Muscle layer of duodenum (tissue), 2 donors: ENCODE measurements around the gene KCNK6.

Experiments
- H3K27ac ChIP-seq: one replicate; pipeline ENCODE4 v1.7.0; 2013; ENCODE audit warnings: mild to moderate bottlenecking, low read length
- H3K27me3 ChIP-seq: one replicate; pipeline ENCODE4 v1.7.0; 2013; ENCODE audit warnings: low read depth, mild to moderate bottlenecking, control low read depth, low read length
- H3K36me3 ChIP-seq, 2 donors: one replicate each; pipeline ENCODE4 v1.7.0; 2013; ENCODE audit warnings: low read length in 2 of 2, control low read depth in 1 of 2, mild to moderate bottlenecking in 1 of 2; ENCODE audit not compliant: insufficient read depth in 2 of 2, control insufficient read depth in 1 of 2
- H3K4me1 ChIP-seq, 2 donors: one replicate each; pipeline ENCODE4 v1.7.0; 2013; ENCODE audit warnings: low read length in 2 of 2, mild to moderate bottlenecking in 2 of 2, control low read depth in 1 of 2, moderate library complexity in 1 of 2; ENCODE audit not compliant: insufficient read depth in 2 of 2, control insufficient read depth in 1 of 2
- H3K4me3 ChIP-seq, 2 donors: one replicate each; pipeline ENCODE4 v1.7.0; 2013; ENCODE audit warnings: low read length in 2 of 2, low read depth in 1 of 2, mild to moderate bottlenecking in 1 of 2
- H3K9me3 ChIP-seq, 2 donors: one replicate each; pipeline ENCODE4 v1.7.0; 2013; ENCODE audit warnings: low read length in 2 of 2, control low read depth in 1 of 2, mild to moderate bottlenecking in 1 of 2; ENCODE audit not compliant: control insufficient read depth in 1 of 2
- donor health status: healthy.

KCNK6 gene

DNA sequence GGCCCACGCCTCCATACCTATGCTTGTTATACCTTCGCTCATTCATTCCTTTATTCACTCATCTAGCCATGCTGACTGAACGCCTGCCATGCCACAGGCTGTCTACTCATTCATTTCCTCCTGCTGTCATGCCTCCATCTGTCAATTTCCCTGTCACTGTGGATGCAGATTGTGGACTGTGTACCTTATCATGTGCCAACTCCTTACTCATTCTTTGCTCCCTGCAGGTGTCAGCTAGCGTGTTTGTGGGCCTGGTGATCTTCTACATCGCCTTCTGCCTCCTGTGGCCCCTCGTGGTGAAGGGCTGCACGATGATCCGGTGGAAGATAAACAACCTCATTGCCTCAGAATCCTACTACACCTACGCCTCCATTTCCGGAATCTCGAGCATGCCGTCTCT lies 50.7 kb downstream of the KCNK6 start:
- Histone ChIP-seq H3K4me1 (peaks cover 0 to 4% of the 10 kb centered on the region in 2 donors), H3K27ac (no peak overlapping the region), H3K4me3 (no peak overlapping the region), H3K9me3 (no peaks in the 10 kb centered on the region), H3K27me3 (no peaks in the 10 kb centered on the region), H3K36me3 (peaks cover 0 to 4% of the 10 kb centered on the region in 2 donors)

DNA sequence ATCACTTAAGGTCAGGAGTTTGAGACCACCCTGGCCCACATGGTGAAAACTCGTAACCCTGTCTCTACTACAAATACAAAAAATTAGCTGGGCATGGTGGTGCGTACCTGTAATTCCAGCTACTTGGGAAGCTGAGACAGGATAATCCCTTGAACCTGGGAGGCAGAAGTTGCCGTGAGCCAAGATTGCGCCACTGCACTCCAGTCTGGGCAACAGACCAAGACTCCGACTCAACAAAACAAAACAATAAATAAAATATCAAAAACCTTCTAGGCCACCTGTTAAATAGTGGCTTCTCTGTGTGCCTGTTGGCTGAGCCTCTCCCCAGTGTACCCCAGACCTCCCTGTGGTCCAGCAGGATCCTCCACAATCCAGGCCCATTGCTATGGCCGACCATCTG lies 51.4 kb downstream of the KCNK6 start:
- Histone ChIP-seq H3K36me3 (peaks cover 0 to 4% of the 10 kb centered on the region in 2 donors), H3K4me3 (no peak overlapping the region), H3K27me3 (no peaks in the 10 kb centered on the region), H3K27ac (no peak overlapping the region), H3K4me1 (peaks cover 5 to 11% of the 10 kb centered on the region in 2 donors), H3K9me3 (no peaks in the 10 kb centered on the region)

DNA sequence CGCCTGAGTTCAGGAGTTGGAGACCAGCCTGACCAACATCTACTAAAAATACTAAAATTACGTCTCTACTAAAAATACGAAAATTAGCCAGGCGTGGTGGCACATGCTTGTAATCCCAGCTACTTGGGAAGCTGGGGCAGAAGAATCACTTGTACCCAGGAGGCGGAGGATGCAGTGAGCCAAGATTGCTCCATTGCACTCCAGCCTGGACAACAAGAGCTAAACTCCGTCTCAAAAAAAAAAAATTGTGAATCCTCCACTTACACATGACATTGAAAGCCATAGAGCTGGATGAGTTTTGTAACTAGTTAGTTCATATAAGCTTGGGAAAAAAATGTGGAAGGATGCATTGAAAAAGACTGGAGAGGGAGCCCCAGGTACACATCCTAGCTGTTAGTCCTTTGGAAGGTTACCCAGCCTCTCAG lies 54.3 kb downstream of the KCNK6 start:
- H3K27ac ChIP-seq: peak overlapping the region; percentile 85
- H3K4me1 ChIP-seq: peaks cover 9 to 25% of the 10 kb centered on the region in 2 donors
- H3K27me3 ChIP-seq: no peaks in the 10 kb centered on the region
- peak overlapping the region; percentile 80 to 89 for H3K4me3 ChIP-seq
- H3K36me3 ChIP-seq: peaks cover 0 to 10% of the 10 kb centered on the region in 2 donors
- H3K9me3 ChIP-seq: no peaks in the 10 kb centered on the region

DNA sequence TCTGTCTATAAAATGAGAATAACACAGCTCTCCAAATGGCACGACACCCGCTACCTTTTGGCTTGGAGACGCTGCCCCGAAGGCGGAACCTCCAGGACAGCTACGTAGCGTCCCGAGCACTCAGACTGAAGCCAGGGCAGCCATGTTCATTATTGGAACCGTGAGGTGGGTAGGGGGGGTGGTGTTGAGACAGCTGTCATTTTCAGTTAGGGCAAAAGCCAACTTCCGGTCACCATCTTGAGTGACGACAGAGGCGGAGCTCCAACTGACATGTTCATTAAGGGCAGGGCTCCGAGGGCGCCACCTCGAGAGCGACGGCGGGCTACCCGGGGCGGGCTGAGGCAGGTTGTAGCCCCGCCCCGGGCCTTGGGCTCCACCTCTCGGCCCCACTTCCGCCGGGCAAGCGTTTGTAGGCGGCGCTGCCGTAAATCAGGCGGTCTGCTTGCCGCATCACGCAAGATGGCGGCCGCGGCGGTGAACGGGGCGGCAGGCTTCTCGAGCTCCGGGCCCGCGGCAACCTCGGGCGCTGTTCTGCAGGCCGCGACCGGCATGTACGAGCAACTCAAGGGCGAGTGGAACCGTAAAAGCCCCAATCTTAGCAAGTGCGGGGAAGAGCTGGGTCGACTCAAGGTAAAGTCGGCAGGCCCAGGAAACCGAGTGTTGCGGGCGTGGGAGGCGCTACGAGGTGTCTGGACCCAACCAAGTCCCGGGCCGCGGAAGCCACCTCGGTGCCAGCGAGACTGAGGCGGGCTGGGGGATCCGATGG lies 54.9 kb downstream of the KCNK6 start, which contains the start of gene PSMD8:
Gene PSMD8 (plus strand): TSS at position 240 of the 766 bp plus-strand sequence. CDS start 31 bp downstream, at position 271.
- Histone ChIP-seq H3K4me1 (peaks cover 9 to 25% of the 10 kb centered on the region in 2 donors), H3K4me3 (peak within 1 kb of the TSS; percentile 89 to 91), H3K9me3 (no peaks in the 10 kb centered on the region), H3K27me3 (no peaks in the 10 kb centered on the region), H3K27ac (peak within 1 kb of the TSS; percentile 87), H3K36me3 (peaks cover 4 to 16% of the 10 kb centered on the region in 2 donors)

DNA sequence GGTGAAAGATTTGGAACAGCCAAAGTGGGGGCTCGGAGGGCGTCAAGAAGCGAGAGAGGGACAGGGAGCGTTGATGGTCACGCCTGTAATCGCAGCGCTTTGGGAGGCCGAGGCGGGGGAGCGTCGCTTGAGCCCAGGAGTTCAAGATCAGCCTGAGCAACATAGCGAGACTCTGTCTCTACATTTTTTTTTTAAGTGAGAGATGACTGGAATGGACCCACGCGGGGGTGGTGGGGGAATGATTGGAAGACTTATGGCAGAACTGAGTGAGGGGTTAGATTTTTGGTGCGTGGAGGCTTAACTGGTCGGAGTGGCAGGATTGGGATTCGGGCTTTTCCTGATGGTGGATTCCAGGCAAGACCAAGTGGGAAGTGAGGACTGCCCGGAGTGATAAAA lies 55.5 kb downstream of the KCNK6 start:
- Histone ChIP-seq H3K36me3 (peaks cover 6 to 20% of the 10 kb centered on the region in 2 donors), H3K4me1 (peaks cover 9 to 25% of the 10 kb centered on the region in 2 donors)

DNA sequence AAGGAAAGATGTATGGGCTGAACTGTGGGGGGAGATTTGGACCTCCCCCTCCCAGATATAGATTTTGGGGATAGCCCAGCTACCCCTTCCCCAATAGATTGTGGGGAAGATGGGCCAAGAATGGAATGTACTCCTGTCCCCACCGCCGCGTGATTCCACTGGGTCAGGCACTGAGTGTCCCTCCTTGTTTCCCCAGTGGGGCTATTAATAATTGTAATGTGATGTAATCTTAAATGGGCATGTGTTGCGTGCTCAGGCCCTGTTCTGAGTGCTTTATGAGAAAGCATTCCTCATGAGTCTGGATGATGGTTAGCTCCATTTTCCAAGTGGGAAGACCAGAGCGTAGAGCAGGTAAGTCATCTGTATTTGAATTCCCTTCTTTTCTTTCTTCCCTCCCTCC lies 56.1 kb downstream of the KCNK6 start:
- H3K9me3 ChIP-seq: no peaks in the 10 kb centered on the region
- H3K27ac ChIP-seq: peak overlapping the region; percentile 87
- H3K4me1 ChIP-seq: peaks cover 9 to 25% of the 10 kb centered on the region in 2 donors
- peaks cover 6 to 26% of the 10 kb centered on the region in 2 donors for H3K36me3 ChIP-seq
- peak overlapping the region; percentile 89 to 91 for H3K4me3 ChIP-seq
- H3K27me3 ChIP-seq: no peaks in the 10 kb centered on the region

More for the DNA sequence above, 55.5 kb downstream of the KCNK6 start:
- H3K9me3 ChIP-seq: no peaks in the 10 kb centered on the region
- H3K27me3 ChIP-seq: no peaks in the 10 kb centered on the region
- H3K4me3 ChIP-seq: peak overlapping the region; percentile 89 to 91
- peak overlapping the region; percentile 87 for H3K27ac ChIP-seq

DNA sequence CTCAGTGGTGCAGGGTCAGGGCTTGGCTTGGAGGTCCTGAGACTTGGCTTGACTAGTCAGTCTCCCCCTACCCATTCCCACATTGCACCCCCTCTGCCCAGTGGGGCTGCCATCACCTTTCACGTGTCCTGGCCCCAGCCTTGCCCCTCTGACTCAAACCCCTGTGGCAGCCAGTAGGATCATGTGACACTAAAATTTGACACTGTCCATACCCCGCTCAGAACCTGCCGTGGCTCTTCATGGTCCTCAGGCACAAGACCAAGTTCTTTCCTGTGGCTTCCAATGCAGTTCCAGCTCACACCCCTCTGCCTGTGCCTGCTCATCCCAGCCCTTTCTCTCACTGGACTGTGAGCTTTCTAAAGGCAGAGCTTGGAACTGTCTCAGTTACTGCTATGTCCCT lies 56.9 kb downstream of the KCNK6 start:
- H3K27me3 ChIP-seq: no peaks in the 10 kb centered on the region
- H3K4me3 ChIP-seq: no peak overlapping the region
- peaks cover 14 to 34% of the 10 kb centered on the region in 2 donors for H3K36me3 ChIP-seq
- no peaks in the 10 kb centered on the region for H3K9me3 ChIP-seq
- peaks cover 9 to 25% of the 10 kb centered on the region in 2 donors for H3K4me1 ChIP-seq
- no peak overlapping the region for H3K27ac ChIP-seq

DNA sequence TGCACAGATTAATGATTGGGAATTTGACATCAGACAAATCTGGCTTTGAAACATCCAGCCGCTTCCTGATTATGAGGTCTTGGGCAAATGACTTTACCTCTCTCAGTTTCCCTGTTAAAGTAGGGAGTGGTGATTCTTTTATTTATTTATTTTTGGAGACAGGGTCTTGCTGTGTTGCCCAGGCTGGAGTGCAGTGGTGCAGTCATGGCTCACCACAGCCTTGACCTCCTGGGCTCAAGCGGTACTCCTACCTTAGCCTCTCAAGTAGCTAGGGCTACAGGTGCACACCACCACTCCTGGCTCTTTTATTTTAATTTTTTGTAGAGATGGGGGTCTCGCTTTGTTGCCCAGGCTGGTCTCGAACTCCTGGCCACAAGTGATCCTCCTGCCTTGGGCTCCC lies 57.4 kb downstream of the KCNK6 start:
- no peak overlapping the region for H3K27ac ChIP-seq
- no peaks in the 10 kb centered on the region for H3K27me3 ChIP-seq
- H3K4me1 ChIP-seq: peaks cover 9 to 25% of the 10 kb centered on the region in 2 donors
- H3K9me3 ChIP-seq: no peaks in the 10 kb centered on the region
- peaks cover 19 to 39% of the 10 kb centered on the region in 2 donors for H3K36me3 ChIP-seq
- no peak overlapping the region for H3K4me3 ChIP-seq

DNA sequence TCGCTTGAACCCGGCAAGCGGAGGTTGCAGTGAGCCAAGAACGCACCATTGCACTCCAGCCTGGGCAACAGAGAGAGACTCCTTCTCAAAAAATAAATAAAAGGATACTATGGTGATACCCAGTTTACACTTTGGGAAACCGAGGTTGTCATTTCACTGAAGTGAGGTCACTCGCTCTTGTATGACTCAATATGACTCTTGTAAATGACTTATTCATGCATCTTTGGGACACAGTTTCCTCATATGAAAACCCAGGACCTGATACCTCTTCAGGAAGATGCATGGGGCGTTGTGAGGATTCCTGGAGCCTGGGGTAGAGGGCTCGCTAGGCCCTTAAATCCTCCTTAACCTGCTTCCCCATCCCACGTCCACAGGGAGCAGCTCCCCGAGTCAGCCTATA lies 59.2 kb downstream of the KCNK6 start:
- no peaks in the 10 kb centered on the region for H3K27me3 ChIP-seq
- H3K36me3 ChIP-seq: peaks cover 31 to 57% of the 10 kb centered on the region in 2 donors
- H3K9me3 ChIP-seq: no peaks in the 10 kb centered on the region
- H3K27ac ChIP-seq: no peak overlapping the region
- peaks cover 9 to 25% of the 10 kb centered on the region in 2 donors for H3K4me1 ChIP-seq
- H3K4me3 ChIP-seq: no peak overlapping the region

DNA sequence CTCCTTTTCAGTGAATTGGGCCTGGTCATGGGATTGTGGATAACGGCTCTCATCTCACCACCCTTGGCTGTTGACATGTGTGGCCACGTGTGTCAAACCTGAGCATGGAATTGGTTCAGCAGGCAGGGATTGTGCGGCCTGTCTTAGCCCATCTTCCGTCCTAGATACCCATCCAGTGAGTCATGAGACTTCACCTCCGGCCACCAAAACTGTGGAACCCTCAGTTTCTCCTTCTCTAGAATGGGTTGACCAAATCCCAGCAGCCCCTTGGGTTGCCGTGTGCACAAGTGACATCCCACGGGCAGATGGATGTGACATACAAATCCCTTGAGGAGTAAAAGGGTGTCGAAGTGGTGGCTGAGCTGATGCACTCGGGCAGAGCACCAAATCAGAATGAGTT lies 61.5 kb downstream of the KCNK6 start:
- Histone ChIP-seq H3K27me3 (no peaks in the 10 kb centered on the region), H3K4me3 (no peak overlapping the region), H3K36me3 (peaks cover 36 to 67% of the 10 kb centered on the region in 2 donors), H3K27ac (no peak overlapping the region), H3K4me1 (peaks cover 3 to 13% of the 10 kb centered on the region in 2 donors), H3K9me3 (no peaks in the 10 kb centered on the region)
